Vagina (tissue), 2 donors: Measurements from ENCODE around the gene KCNN4.

Experiments
- CTCF ChIP-seq, 3 experiments: fragments of 450-650 bp in 2 of 3; fragments of 200-600 bp in 1 of 3; sonication (generic) in 1 of 3; IDR thresholded peaks; one replicate each; pipeline ENCODE4 v1.5.1; 2017 to 2019; ENCODE audit warnings: antibody characterized with exemption in 3 of 3, mild to moderate bottlenecking in 2 of 3, moderate library complexity in 2 of 3
- POLR2A ChIP-seq, 2 donors: fragments of 450-650 bp; IDR thresholded peaks; one replicate each; pipeline ENCODE4 v1.6.1; 2017; ENCODE audit warnings: antibody characterized with exemption in 2 of 2, mild to moderate bottlenecking in 2 of 2, moderate library complexity in 2 of 2

DNA sequence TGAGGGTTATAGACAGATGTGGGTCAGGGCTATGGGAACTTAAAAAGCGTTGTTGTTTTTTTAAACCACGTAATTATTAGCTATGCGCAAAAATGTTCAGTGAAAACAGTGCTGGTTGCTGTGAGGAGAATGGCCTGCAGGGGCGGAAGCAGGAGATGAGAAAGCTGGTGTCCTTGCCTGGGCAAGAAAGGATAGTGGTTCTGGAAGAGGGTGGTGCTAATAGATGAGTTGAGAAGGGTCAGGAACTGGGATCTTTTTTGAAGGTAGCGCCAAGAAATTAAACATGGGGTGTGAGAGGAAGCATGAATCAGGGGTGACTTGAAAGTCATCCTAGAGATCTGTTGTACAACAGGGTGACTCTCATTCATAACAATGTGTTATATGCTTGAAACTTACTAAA, 21.3 kb downstream of the KCNN4 start:
- TF ChIP-seq CTCF (IDR thresholded peaks at IDR 0.05) = no peak
- no peak for TF ChIP-seq POLR2A (IDR thresholded peaks at IDR 0.05)
